ENCODE results near the gene ACTN4.

DNA sequence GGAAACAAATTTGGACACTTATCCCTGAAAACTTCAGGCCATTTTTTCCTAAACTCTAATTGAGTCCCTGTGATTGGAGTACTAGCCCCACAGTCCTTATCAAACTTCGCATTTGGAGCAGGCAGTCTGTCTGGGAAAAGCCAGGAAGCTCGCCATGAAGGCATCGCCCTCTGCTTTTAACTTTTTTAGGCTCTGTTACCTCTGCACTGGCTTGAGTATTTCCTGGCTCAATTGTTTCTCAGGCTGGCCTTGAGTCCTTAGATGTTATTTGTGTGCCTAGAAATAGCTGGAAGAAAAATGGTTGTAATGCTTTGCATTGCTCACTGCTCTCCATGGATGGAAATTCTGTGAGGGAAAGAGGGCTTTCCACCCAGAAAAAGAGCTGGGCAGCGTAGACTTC lies 24.2 kb downstream of the ACTN4 start:
- TF ChIP-seq CTCF (conservative IDR thresholded peaks at IDR 0.05; ENCODE audit: low read length) (no peak), EZH2phosphoT487 (IDR thresholded peaks at IDR 0.05; ENCODE audit: borderline replicate concordance) (no peak)
